ENCODE results near the gene CNPY3. TPM values are rescaled to one million over a fixed set of nuclear protein-coding genes. Genes with fewer than 3 reads are reported as not detected.

Gene CNPY3
- total and polyA plus RNA-seq, 2 experiments from 2014 or later = 71.8 to 137 TPM

DNA sequence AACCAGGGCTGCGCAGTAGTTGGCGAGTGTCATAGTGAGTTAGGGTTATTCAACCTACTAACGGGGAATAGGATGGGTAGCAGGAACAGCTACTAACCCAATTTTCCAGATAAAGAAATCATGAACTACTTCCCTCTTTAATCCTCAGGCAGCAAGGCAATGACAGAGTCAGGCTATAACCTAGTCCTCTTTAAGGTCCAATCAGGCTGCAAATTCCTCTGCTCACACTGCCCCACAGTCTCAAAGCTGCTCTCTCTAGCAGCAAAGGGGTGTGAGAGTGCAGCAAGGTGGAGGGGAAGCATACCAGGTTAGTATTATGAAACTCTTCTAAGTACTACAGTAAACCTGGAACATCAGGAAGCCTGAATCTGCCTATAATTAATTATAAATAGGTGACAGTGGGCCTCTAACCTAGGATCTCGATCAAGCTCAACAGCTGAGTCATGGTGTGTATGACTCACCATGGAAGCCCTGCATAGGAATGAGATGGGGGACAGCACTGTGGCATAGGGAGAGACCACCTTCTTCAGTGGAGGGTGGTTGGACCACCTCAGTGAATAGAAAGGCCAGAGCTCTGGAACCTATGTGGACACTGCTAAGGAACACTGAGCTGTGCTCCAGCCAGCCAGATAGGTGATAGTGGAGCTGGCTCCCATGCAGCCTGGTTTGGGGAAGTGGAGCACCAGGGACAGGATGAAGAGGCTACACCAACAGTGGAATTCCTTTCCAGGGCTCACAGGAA lies 41.8 kb downstream of the CNPY3 start:
- Histone ChIP-seq H3K9me3 (ENCODE audit: low read depth) (no peaks in the 10 kb centered on the region), H2AFZ (no peak overlapping the region), H4K20me1 (ENCODE audit: insufficient read depth, poor library complexity, severe bottlenecking) (no peaks in the 10 kb centered on the region), H3K27ac (no peak overlapping the region), H3K27me3 (no peaks in the 10 kb centered on the region), H3K9me2 (replicated peaks; ENCODE audit: insufficient read depth) (no peaks in the 10 kb centered on the region), H3K36me3 (replicated peaks; ENCODE audit: insufficient read depth, low read depth) (no peaks in the 10 kb centered on the region), H3K4me3 (no peak overlapping the region), H3K4me2 (no peak overlapping the region), H3K79me2 (peaks cover 6% of the 10 kb centered on the region), H3K4me1 (ENCODE audit: insufficient read depth) (no peaks in the 10 kb centered on the region)
- whole genome bisulfite sequencing (ENCODE audit: low lambda C conversion rate, missing lambda C conversion rate) = 89% methylated on average over 4 of the region's 4 CpGs
- no peak for DNase-seq (ENCODE audit: low spot score)
- no peak for TF ChIP-seq EZH2phosphoT487 (IDR thresholded peaks at IDR 0.05; ENCODE audit: low read depth, severe bottlenecking, unreplicated experiment)

DNA sequence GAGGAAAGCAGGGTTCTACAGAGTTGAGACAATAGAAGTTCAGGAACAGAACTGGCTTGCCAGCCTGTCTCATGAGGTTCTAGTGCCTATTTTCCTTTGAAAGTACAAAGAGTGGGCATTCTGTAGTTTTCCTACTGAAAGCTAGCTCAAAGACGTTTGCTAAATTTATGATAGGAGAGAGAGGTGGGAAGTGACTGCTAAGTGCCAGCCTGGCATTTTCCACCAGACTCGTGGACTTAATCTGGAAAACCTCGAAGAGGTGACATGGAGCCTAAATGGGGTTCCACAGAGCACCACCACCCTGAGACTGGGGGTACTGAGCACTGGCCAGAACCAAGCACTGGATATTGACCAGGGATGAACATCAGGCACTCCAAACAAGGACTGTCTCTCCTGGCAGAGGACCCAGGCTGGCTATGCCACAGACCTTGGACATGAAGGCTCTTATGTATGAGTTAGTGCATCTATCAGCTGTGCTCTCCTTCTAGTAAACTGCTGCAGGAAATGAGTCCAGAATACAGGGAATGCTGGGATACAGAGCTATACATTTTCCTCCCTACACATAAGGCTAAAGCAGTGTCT lies 42.6 kb downstream of the CNPY3 start:
- H3K9me3 ChIP-seq (ENCODE audit: low read depth) = no peaks in the 10 kb centered on the region
- no peak for TF ChIP-seq EZH2 (IDR thresholded peaks at IDR 0.05; ENCODE audit: borderline replicate concordance)
- TF ChIP-seq EZH2phosphoT487 (IDR thresholded peaks at IDR 0.05; ENCODE audit: low read depth, severe bottlenecking, unreplicated experiment) = no peak
- no peak overlapping the region for H3K27ac ChIP-seq
- H4K20me1 ChIP-seq (ENCODE audit: insufficient read depth, poor library complexity, severe bottlenecking) = no peaks in the 10 kb centered on the region
- H3K4me3 ChIP-seq = no peak overlapping the region
- H3K4me1 ChIP-seq (ENCODE audit: insufficient read depth) = no peaks in the 10 kb centered on the region
- 89% methylated on average over 3 of the region's 3 CpGs for WGBS (ENCODE audit: low lambda C conversion rate, missing lambda C conversion rate)
- H2AFZ ChIP-seq = no peak overlapping the region
- no peaks in the 10 kb centered on the region for H3K9me2 ChIP-seq (replicated peaks; ENCODE audit: insufficient read depth)
- H3K27me3 ChIP-seq = no peaks in the 10 kb centered on the region
- no peak overlapping the region for H3K4me2 ChIP-seq
- H3K79me2 ChIP-seq = peaks cover 13% of the 10 kb centered on the region
- H3K36me3 ChIP-seq (replicated peaks; ENCODE audit: insufficient read depth, low read depth) = no peaks in the 10 kb centered on the region
- no peak for DNase-seq (ENCODE audit: low spot score)

DNA sequence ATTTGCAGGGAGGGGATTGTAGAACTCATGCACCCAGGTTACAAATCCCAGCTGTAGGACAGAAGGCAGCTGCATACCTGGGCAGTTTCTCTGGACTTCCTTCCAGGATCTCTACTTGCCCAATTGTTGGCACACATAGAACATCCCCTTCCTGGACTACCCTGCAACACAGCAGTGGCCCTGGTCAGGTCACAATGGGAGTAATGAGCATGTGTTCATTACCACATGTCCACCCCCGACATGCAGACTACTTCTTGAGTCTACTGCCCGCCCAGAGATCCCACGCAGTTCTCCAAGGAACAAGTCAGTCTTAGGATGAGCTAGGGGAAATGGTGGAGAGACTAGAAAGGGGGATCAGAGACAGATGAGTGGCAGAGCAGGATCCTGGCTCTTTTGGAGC lies 44.6 kb downstream of the CNPY3 start:
- Histone ChIP-seq H3K9me3 (ENCODE audit: low read depth) (no peaks in the 10 kb centered on the region), H3K4me1 (ENCODE audit: insufficient read depth) (peaks cover 11% of the 10 kb centered on the region), H3K9me2 (replicated peaks; ENCODE audit: insufficient read depth) (no peaks in the 10 kb centered on the region), H3K27ac (no peak overlapping the region), H3K36me3 (replicated peaks; ENCODE audit: insufficient read depth, low read depth) (no peaks in the 10 kb centered on the region), H2AFZ (no peak overlapping the region), H4K20me1 (ENCODE audit: insufficient read depth, poor library complexity, severe bottlenecking) (no peaks in the 10 kb centered on the region), H3K4me2 (no peak overlapping the region), H3K4me3 (no peak overlapping the region), H3K27me3 (no peaks in the 10 kb centered on the region), H3K79me2 (peaks cover 33% of the 10 kb centered on the region)
- WGBS (ENCODE audit: low lambda C conversion rate, missing lambda C conversion rate) = 89% methylated on average over 3 of the region's 3 CpGs
- no peak for DNase-seq (ENCODE audit: low spot score)
- TF ChIP-seq EZH2phosphoT487 (IDR thresholded peaks at IDR 0.05; ENCODE audit: low read depth, severe bottlenecking, unreplicated experiment) = no peak
- no peak for TF ChIP-seq EZH2 (IDR thresholded peaks at IDR 0.05; ENCODE audit: borderline replicate concordance)
- TF ChIP-seq, protein P1, sequence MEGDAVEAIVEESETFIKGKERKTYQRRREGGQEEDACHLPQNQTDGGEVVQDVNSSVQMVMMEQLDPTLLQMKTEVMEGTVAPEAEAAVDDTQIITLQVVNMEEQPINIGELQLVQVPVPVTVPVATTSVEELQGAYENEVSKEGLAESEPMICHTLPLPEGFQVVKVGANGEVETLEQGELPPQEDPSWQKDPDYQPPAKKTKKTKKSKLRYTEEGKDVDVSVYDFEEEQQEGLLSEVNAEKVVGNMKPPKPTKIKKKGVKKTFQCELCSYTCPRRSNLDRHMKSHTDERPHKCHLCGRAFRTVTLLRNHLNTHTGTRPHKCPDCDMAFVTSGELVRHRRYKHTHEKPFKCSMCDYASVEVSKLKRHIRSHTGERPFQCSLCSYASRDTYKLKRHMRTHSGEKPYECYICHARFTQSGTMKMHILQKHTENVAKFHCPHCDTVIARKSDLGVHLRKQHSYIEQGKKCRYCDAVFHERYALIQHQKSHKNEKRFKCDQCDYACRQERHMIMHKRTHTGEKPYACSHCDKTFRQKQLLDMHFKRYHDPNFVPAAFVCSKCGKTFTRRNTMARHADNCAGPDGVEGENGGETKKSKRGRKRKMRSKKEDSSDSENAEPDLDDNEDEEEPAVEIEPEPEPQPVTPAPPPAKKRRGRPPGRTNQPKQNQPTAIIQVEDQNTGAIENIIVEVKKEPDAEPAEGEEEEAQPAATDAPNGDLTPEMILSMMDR (IDR thresholded peaks at IDR 0.05; ENCODE audit: poor library complexity) = no peak

DNA sequence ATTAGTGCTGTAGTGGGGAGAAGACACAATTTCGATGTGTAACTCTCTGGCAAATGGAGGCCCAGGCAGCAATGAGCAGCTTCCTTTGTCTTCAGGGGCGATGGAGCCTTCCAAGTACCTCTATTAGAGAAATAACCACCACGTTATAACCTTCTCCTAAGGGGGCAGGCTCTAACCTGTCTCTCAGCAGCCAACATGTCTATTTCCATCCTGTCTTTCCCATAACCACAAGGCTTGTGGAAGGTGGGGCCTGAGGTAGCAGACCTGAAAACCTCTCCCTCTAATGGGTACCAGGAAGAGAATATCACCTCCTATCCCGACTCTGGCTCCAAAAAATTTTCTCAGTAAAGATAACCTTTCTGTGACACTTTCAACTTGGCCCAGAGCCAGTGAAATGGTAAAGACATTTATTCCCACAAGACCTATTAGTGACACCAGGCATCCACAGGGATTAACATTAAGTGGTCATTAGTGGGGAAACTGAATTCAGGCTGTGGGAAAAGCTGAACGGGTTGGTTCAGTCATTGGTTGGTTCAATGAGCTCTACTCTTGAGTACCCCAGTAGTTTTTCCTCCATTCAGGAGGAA lies 45.7 kb downstream of the CNPY3 start:
- Histone ChIP-seq H3K9me3 (ENCODE audit: low read depth) (no peaks in the 10 kb centered on the region), H4K20me1 (ENCODE audit: insufficient read depth, poor library complexity, severe bottlenecking) (no peaks in the 10 kb centered on the region), H3K9me2 (replicated peaks; ENCODE audit: insufficient read depth) (no peaks in the 10 kb centered on the region), H3K27ac (no peak overlapping the region), H3K79me2 (peaks cover 33% of the 10 kb centered on the region), H3K4me2 (no peak overlapping the region), H3K4me3 (no peak overlapping the region), H3K4me1 (ENCODE audit: insufficient read depth) (peaks cover 11% of the 10 kb centered on the region), H3K36me3 (replicated peaks; ENCODE audit: insufficient read depth, low read depth) (no peaks in the 10 kb centered on the region), H2AFZ (no peak overlapping the region), H3K27me3 (no peaks in the 10 kb centered on the region)
- DNase-seq (ENCODE audit: low spot score) = no peak
- 91% methylated on average over 5 of the region's 5 CpGs for WGBS (ENCODE audit: low lambda C conversion rate, missing lambda C conversion rate)
- TF ChIP-seq, protein P1 (IDR thresholded peaks at IDR 0.05; ENCODE audit: poor library complexity) = no peak
- TF ChIP-seq EZH2 (IDR thresholded peaks at IDR 0.05; ENCODE audit: borderline replicate concordance) (no peak), EZH2phosphoT487 (IDR thresholded peaks at IDR 0.05; ENCODE audit: low read depth, severe bottlenecking, unreplicated experiment) (no peak)

Data from hepatocyte (in vitro differentiated cells).